GM12874 (cell line): ENCODE measurements around the gene OASL.

Experiments
- TF ChIP-seq, protein P1 (sequence below): IDR thresholded peaks from 2 replicates; pipeline ENCODE4 v1.5.1; 2011; ENCODE audit warnings: low read depth, mild to moderate bottlenecking, control low read depth, low read length, moderate library complexity; ENCODE audit not compliant: insufficient read depth

The OASL gene

DNA sequence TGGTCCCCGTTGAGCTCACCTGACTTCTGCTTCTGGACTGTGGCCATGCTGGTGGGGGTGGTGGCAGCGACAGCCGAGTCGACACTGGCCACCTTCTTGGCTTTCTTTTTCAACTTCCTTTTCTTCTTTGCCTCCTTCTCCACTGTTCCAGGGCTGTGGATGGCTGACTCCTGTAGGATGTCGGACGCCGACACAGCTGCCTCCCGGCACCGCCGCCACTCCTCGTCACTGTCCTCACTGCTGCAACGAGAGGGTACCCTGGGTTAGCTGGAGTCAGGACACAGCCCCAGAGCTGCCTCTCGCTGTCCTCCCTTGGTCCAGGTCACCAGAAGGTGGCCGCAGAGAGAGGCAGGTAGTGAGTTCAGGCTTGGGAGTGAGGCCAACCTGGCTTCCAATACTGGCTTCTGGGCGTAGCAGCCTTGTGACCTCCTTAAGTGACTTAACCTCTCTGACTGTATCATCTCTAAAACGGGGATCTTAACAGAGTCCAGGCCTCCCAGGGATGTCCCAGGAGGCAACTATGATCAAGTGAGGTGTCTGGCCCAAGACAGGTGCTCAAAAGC, 34.7 kb downstream of the OASL start:
- TF ChIP-seq, protein P1, sequence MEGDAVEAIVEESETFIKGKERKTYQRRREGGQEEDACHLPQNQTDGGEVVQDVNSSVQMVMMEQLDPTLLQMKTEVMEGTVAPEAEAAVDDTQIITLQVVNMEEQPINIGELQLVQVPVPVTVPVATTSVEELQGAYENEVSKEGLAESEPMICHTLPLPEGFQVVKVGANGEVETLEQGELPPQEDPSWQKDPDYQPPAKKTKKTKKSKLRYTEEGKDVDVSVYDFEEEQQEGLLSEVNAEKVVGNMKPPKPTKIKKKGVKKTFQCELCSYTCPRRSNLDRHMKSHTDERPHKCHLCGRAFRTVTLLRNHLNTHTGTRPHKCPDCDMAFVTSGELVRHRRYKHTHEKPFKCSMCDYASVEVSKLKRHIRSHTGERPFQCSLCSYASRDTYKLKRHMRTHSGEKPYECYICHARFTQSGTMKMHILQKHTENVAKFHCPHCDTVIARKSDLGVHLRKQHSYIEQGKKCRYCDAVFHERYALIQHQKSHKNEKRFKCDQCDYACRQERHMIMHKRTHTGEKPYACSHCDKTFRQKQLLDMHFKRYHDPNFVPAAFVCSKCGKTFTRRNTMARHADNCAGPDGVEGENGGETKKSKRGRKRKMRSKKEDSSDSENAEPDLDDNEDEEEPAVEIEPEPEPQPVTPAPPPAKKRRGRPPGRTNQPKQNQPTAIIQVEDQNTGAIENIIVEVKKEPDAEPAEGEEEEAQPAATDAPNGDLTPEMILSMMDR, result no peak

GRCh38 chr12:121003650-121004049, 35.4 kb downstream of the OASL start:
- TF ChIP-seq, protein P1, result no peak

- TF ChIP-seq, protein P1, result no peak
Measured at GRCh38 chr12:121001841-121002483, 37.1 kb downstream of the OASL start.

GRCh38 chr12:121001060-121001459, 38.0 kb downstream of the OASL start:
- TF ChIP-seq, protein P1, result no peak

DNA sequence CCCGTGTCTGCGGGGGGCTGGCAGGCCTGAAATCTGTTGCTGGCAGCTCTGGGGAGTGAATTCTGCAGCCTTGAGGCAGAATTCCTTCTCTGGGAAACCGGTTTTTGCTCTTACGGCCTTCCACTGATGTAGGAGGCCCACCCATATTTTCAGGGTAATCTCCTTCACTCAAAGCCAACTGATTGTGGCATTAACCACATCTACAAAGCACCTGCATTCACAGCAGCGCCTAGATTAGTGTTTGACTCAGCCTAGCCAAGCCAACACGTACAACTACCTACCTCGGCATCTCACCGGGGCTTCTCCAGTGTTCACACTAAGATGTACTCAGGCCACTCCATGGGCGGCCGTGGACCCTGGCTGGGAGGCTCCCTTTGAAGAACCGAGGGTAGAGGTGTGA, 38.5 kb downstream of the OASL start:
- TF ChIP-seq, protein P1, result no peak

DNA sequence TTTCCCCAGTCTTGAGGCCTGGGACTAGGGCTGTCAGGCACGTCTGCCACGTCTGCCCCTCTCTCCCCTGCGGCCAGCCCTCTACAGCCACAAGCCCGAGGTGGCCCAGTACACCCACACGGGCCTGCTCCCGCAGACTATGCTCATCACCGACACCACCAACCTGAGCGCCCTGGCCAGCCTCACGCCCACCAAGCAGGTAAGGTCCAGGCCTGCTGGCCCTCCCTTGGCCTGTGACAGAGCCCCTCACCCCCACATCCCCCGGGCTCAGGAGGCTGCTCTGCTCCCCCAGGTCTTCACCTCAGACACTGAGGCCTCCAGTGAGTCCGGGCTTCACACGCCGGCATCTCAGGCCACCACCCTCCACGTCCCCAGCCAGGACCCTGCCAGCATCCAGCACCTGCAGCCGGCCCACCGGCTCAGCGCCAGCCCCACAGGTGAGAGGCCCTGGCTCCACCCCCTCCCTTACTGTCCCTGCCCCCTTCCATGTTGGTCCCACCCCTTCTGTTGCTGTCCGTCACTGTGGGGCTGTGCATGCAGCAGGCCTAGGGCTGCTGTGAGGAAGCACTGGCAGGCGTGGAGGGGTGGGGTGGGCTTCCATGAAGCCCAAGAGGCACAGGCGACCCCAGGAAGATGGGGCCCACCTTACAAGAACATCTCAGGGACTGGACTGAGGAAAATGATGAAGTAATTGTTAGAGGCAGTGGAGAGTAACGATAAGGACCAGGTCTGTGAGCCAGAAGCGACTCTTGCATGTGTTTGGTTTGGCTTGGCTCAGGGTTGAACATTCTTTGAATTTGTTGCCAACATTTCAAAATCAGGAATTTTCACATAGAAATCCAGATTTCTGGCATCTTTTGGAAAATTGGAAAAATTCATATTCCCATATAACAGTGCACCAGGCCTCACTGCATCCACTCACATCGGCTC, 39.6 kb downstream of the OASL start:
- TF ChIP-seq, protein P1, result no peak

DNA sequence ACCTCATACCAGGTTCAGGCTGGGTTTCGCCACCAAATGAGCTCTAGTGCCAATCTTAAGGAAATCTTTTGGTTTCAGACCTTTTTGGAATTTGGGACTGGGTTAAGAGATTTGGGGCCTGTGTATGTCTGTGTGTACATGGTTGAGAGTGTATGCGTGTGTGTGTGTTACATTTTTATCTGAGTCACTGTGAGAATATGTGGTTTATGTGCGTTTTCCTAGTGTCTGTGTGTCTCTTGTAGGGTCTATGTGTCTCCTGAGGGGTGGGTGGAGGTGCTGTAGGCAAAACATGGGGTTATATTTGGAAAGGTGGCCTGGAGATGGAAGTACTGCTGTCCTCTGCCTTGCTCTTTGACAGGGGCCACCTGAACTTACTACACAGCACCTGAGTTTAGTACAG, 40.6 kb downstream of the OASL start:
- TF ChIP-seq, protein P1, result no peak
